GM15510 (cell line): ENCODE results near the gene PDE2A.

Source experiments
- POLR2A ChIP-seq: IDR thresholded peaks from 3 replicates; pipeline ENCODE4 v1.6.1; 2011; ENCODE audit warnings: borderline replicate concordance; ENCODE audit not compliant: insufficient read length; ENCODE audit errors: extremely low read depth

PDE2A gene

GRCh38 chr11:72595292-72595684, 78.9 kb downstream of the PDE2A start:
- no peak for TF ChIP-seq POLR2A

DNA sequence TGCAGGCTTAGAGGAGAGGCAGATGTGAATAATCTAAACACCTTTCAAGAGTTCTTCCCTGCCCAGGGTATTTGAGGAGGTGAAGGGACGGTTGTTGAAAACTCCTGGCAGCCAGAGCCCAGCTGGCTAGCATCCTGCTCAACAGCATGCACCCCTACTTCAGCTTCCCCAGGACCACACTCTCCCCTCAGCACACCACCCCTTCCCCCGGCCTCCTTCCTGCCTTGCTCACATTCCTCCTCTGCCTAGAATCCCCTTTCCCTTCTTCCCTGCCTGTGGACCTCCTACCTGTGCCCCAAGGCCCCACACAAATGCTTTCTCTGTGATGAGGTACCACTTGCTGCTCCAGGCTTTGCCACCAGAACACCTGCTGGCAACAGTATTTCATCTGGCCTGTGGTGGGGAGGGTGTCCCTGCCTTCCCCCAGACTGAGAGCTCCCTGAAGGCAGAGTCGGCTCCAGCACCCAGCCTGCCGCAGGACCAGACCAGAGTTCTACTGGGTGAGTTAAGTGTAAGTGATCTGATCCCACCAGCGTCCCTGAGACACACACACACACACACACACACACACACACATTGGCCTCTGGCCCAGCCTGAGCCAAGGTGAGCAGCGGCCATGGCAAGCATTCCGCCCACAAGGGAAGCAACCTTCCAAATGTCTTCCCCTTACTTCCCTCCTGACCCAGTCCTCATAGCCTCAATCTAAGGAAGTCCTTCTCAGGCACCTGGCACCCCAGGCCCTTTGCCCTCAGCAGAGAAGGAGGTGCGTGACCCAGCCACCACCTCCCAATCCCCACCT, 79.5 kb downstream of the PDE2A start:
- no peak for TF ChIP-seq POLR2A

- TF ChIP-seq POLR2A = no peak
Measured at GRCh38 chr11:72592698-72593495, 81.3 kb downstream of the PDE2A start.

DNA sequence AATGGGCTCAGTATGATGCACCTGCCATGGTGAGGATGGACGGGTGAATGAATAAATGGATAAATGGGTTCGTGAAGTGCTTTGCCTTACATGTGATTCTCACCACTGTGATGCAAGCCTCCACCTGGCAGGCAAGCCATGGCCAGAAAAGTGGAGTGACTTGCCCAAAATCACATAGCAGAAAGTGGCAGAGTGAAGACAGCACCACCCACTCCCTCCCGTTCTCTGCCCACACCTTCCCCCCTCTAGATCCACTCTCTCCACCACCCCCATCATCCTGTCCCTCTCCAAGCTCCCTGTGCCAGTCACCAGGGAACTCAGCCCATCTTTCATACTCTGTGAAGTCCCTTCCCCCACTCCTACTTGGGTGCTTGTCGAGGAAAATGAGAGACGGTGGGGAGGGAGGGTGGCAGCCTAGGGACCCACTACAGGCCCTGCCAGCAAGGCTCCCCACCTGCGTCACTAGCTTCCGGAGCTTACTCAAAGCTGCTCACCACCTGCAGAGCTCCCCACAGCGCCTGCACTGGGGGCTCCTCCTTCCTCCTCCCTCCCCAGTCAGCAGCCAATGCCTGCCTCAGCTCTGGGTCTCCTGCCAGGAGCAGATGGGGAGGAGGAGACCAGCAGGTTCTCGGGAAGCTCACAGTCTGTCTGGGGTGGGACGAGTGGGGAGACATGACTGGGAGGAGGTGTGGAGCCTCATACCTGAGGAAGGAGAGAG, 82.3 kb downstream of the PDE2A start:
- no peak for TF ChIP-seq POLR2A

GRCh38 chr11:72591023-72591422, 83.2 kb downstream of the PDE2A start:
- TF ChIP-seq POLR2A = no peak

DNA sequence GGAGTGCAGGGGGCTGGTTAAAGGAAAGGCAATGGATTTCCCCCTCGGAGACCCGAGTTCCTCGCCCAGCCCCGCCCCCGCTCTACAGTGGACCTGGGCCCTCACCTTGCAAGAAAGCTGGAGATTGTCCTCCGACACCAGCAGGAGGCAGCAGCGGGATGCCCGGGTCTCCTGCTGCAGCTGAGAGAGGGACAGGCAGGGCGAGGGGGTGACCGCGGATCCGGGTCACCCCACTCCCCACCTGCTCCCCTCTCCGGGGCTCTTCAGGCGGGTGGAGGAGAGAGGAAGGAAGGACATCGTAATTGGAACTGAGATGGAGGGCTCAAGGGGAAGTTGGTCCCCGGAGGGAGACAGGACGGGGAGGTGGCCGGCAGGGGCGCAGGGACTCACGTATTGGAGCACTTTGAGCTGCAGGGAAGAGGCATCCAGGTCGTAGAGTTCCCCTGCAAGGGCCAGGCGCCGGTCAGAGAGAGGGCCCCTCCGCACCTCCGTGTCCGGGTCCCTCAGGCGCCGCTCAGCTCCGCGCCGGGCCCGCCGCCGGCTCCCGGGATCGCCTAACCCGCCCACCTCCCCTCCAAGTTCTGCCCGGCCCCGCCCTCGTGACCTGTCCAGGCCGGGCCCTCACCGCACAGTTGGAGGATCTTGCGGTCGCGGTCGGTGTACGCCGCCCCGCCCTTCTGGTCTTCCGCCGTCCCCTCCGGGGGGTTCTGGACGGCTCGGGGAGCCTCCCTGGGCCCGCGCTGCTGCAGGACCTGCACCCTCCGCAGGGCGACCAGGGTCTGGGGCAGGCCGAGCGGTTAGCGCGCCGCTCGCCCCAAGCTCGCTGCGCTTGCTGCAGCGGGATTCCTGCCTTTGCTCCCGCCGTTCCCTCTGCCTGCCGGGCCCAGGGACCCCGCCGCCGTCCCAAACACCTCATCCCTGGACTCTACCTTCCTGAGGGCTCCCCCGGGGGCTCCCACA, 84.1 kb downstream of the PDE2A start:
- TF ChIP-seq POLR2A = no peak

- TF ChIP-seq POLR2A = no peak
Measured at GRCh38 chr11:72588421-72589410, 85.5 kb downstream of the PDE2A start.

GRCh38 chr11:72587696-72588095, 86.5 kb downstream of the PDE2A start:
- no peak for TF ChIP-seq POLR2A

- no peak for TF ChIP-seq POLR2A
Measured at GRCh38 chr11:72586321-72587090, 87.7 kb downstream of the PDE2A start.

- no peak for TF ChIP-seq POLR2A
Measured at GRCh38 chr11:72585762-72586311, 88.4 kb downstream of the PDE2A start.

DNA sequence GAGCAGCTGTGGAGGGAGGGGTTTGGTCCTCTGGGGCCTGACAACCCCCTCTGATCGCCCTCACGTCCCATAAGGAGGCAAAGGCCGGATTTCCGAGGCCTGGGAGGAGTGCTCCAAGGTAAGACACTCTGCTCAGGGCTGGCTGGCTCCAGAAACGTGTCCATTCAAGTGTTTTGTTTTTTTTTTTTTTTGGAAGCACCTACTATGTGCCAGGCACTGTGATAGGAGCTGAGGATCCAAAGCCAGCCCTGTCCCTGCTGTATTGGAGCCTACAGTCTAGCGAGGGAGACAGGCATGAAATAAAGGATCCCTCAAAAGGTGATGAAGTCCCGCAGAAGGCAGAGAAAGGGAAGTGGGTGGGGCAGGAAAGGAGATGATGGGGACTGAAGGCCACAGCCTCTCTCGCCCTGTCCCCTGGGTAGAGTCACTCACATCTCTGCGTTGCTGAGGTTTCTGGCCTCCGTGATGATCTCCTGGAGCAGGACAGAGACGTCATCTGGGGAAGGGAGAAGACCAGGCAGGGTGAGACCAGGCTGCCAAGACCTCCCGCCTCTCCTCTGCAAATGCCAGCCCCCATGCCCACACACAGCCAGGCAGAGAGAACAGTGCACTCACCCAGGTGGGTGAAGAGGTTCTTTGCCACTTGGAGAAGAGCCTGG, 89.2 kb downstream of the PDE2A start:
- TF ChIP-seq POLR2A = no peak

GRCh38 chr11:72584293-72584938, 89.8 kb downstream of the PDE2A start:
- no peak for TF ChIP-seq POLR2A
